ENCODE results near the gene NSUN4. TPM values are rescaled to one million over a fixed set of nuclear protein-coding genes. Genes with fewer than 3 reads are reported as not detected.

The NSUN4 gene
- total RNA-seq, 1 donor from 2014 or later, result 23.4 TPM

DNA sequence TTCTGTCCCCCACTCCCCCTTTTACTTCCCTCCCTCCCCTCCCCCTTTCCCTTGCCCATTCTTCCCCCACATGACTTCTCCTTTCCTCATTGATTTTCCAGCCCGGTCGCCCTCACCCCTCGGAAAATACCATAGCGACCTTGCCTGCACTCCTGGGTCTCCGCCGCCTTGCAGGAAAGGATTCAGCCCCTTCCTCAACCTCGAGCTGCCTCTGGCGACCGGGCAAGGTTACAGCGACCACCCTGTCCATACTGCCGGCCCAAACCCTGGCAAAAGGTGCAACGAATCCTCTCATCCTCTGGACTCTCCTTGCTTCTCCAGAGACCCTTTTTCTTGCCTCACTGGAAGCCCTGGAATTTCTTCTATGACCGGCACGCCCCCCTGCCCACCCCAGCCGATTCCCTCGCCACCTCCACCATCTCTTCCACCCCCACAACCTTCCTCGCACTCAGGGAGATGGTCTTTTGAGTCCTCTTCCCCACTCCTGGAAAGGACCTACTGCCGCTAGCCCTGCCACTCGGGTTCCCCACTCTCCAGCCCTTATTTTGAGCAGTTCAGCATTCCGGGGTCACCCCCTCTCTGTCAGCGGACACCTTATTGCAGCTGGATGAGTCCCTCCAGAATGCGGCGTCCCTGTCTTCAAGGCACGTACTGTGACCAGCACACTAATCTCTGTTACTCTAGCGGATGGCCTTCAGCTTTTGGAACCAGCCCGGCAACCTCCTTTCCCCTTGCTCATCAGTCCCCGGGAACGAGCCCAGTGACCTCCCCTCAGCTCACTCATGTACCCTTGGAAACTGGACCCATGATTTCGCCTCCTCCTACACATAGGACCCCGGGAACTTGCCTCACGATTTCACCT is 846 bp downstream of the NSUN4 start:
- no peak for DNase-seq (ENCODE audit: low spot score)
- Mint-ChIP-seq H3K27ac (ENCODE audit: unreplicated experiment) (peak overlapping the region; percentile 100), H3K4me3 (ENCODE audit: unreplicated experiment) (peak overlapping the region; percentile 100), H3K9me3 (ENCODE audit: low read depth) (no peaks in the 10 kb centered on the region), H3K27me3 (ENCODE audit: low read depth) (no peaks in the 10 kb centered on the region), H3K36me3 (ENCODE audit: low read depth) (peaks cover 8% of the 10 kb centered on the region), H3K4me1 (ENCODE audit: low read depth) (peaks cover 47% of the 10 kb centered on the region)
- TF ChIP-seq CTCF (IDR thresholded peaks at IDR 0.05), result no peak

DNA sequence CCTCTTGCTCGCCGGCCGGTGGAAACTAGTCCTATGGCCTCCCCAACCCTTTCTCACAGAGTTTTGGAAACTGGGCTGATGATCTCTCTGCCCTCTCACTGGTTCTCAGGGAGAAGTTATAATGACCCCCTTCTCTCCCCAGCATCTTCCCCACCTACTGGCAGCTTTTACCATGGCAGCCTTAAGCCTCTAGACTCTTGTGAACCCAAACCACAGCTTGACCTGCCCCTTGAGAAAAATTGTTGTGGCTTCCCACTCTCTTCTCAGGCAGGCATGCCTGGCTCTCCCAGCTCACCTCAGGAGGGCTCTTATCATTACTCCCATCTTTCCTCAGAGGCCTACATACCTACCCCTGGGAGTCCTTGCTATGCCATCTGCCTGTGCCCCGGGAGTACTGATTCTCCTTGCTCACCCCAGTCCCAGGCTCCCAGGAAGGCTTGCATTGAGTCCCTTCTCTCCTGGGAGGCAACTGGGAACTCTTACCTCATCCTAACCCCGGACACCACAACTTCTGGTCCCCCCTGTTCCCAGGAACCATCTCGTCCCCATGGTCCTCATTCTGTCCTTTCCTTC is 1.6 kb downstream of the NSUN4 start:
- peaks cover 9% of the 10 kb centered on the region for H3K36me3 Mint-ChIP-seq (ENCODE audit: low read depth)
- peaks cover 47% of the 10 kb centered on the region for H3K4me1 Mint-ChIP-seq (ENCODE audit: low read depth)
- H3K4me3 Mint-ChIP-seq (ENCODE audit: unreplicated experiment), result peak overlapping the region; percentile 100
- DNase-seq (ENCODE audit: low spot score), result no peak
- no peaks in the 10 kb centered on the region for H3K9me3 Mint-ChIP-seq (ENCODE audit: low read depth)
- H3K27me3 Mint-ChIP-seq (ENCODE audit: low read depth), result no peaks in the 10 kb centered on the region
- TF ChIP-seq CTCF (IDR thresholded peaks at IDR 0.05), result peak; percentile 62
- peak overlapping the region; percentile 100 for H3K27ac Mint-ChIP-seq (ENCODE audit: unreplicated experiment)

DNA sequence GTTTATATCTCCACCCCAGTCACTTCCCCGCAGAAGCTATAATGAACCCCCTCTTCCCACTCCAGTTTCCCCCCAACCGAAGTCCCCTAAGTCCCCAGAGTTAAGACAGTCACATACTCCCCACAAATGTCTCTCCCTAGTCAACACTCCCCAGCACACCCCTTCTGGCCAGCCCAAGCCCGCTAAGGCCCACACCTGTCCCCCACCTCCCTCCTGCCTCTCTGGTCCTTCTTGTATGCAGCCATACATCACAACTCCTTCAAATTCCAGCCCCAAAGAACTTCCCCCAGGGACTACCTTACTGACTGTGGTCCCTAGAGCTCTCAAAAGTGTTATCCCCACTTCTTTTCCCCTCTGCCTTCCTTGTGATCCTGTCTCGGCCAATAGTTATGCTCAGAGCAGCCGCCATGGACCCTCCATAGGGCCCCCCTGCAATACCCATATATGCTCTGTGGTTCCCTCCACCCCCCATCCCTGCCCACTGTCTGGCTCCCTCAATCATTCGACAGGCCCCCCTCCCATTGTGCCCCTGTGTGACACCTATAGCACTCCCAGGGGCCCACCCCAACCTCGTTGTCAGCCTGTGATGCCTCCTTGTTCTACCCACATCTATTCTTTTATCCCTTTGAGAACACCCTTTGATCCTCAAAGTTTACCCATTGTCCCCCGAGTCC is 2.2 kb downstream of the NSUN4 start:
- peak overlapping the region; percentile 100 for H3K4me3 Mint-ChIP-seq (ENCODE audit: unreplicated experiment)

DNA sequence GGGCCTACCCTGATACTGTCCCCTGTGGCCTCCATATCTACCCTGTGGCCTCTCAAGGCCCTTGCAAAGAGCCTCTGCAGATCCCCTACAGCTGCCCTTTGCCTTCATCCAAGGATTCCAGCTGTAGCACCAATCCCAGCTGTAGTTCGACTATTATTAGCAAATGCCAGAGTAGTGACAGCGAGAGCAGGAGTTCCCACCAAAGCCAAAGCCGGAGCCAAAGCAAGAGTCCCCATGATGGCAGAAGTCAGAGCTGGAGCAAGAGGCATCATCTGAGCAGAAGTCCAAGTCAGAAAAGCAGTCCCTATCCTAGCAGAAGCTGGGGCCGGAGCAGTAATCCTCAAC is 2.7 kb downstream of the NSUN4 start:
- Mint-ChIP-seq H3K36me3 (ENCODE audit: low read depth) (peaks cover 9% of the 10 kb centered on the region), H3K4me1 (ENCODE audit: low read depth) (peaks cover 52% of the 10 kb centered on the region), H3K9me3 (ENCODE audit: low read depth) (no peaks in the 10 kb centered on the region), H3K27me3 (ENCODE audit: low read depth) (no peaks in the 10 kb centered on the region), H3K27ac (ENCODE audit: unreplicated experiment) (peak overlapping the region; percentile 32), H3K4me3 (ENCODE audit: unreplicated experiment) (no peak overlapping the region)
- no peak for DNase-seq (ENCODE audit: low spot score)
- TF ChIP-seq CTCF (IDR thresholded peaks at IDR 0.05), result no peak

More for the DNA sequence above, 2.2 kb downstream of the NSUN4 start:
- no peak for DNase-seq (ENCODE audit: low spot score)
- H3K27me3 Mint-ChIP-seq (ENCODE audit: low read depth), result no peaks in the 10 kb centered on the region
- peak overlapping the region; percentile 100 for H3K27ac Mint-ChIP-seq (ENCODE audit: unreplicated experiment)
- no peaks in the 10 kb centered on the region for H3K9me3 Mint-ChIP-seq (ENCODE audit: low read depth)
- peaks cover 9% of the 10 kb centered on the region for H3K36me3 Mint-ChIP-seq (ENCODE audit: low read depth)
- TF ChIP-seq CTCF (IDR thresholded peaks at IDR 0.05), result no peak
- peaks cover 47% of the 10 kb centered on the region for H3K4me1 Mint-ChIP-seq (ENCODE audit: low read depth)

DNA sequence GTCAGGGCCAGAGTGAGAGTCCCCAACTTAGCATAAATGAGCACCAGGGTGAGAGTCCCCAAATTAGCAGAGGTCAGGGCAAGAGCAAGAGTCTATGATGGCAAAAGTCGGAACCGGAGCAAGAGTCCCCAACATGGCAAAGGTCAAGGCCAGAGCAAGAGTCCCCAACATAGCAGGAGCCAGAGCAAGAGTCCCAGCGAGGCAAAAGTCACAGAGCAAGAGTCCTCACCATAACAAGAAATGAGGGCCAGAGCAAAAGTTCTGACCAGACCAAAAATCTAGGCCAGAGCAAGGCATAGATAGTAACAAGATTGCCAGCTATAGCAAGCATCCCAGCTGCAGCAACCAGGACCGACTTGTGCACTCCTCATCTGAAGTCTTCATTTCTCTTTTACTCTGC is 3.1 kb downstream of the NSUN4 start:
- Mint-ChIP-seq H3K36me3 (ENCODE audit: low read depth) (peaks cover 9% of the 10 kb centered on the region), H3K4me1 (ENCODE audit: low read depth) (peaks cover 50% of the 10 kb centered on the region), H3K27ac (ENCODE audit: unreplicated experiment) (peak overlapping the region; percentile 32), H3K27me3 (ENCODE audit: low read depth) (no peaks in the 10 kb centered on the region), H3K9me3 (ENCODE audit: low read depth) (no peaks in the 10 kb centered on the region), H3K4me3 (ENCODE audit: unreplicated experiment) (no peak overlapping the region)
- no peak for TF ChIP-seq CTCF (IDR thresholded peaks at IDR 0.05)
- no peak for DNase-seq (ENCODE audit: low spot score)
